Bronchial epithelial cell (primary cell): ENCODE data around the gene ACOX1. TPM values are rescaled to one million over a fixed set of nuclear protein-coding genes. Genes with fewer than 3 reads are reported as not detected.

Experiments used
- DNase-seq: peaks from one replicate; pipeline ENCODE4 v3.0.0-alpha.2; 2010; ENCODE audit warnings: low read depth
- FAIRE-seq: peaks from 2 replicates; lab custom pipeline; 2011; peaks lifted over from hg19 to GRCh38; lab: Jason Lieb, UNC
- H3K27me3 ChIP-seq: 2 replicates; pipeline ENCODE4 v1.5.1; 2011; ENCODE audit warnings: low read length; ENCODE audit not compliant: control insufficient read depth, insufficient read depth
- H3K36me3 ChIP-seq: 2 replicates; pipeline ENCODE4 v1.5.1; 2011; ENCODE audit warnings: low read length; ENCODE audit not compliant: control insufficient read depth, insufficient read depth
- H3K4me3 ChIP-seq: 2 replicates; pipeline ENCODE4 v1.5.1; 2011; ENCODE audit warnings: mild to moderate bottlenecking, low read depth, low read length, control low read depth
- CTCF ChIP-seq: IDR thresholded peaks from 2 replicates; pipeline ENCODE4 v1.5.1; 2011; ENCODE audit warnings: mild to moderate bottlenecking, moderate library complexity, low read length, control low read depth, inconsistent platforms; ENCODE audit not compliant: insufficient read depth, severe bottlenecking
- total RNA-seq: library from RNA; depleted of rRNA; stranded (reverse); fragments of >200 nt; gene quantifications from 2 replicates; pipeline ENCODE4 v1.2.1, GENCODE V29; 2014

Gene ACOX1
- total RNA-seq, 1 donor from 2014 or later, result 39.8 TPM

- Histone ChIP-seq H3K36me3 (peaks cover 56% of the 10 kb centered on the region), H3K27me3 (no peaks in the 10 kb centered on the region), H3K4me3 (no peak overlapping the region)
- FAIRE-seq (no peak), DNase-seq (no peak)
- TF ChIP-seq CTCF, result no peak
These were observed 39.3 kb upstream of the ACOX1 start for GRCh38 chr17:76018340-76018680.

GRCh38 chr17:76017481-76018339, 38.7 kb upstream of the ACOX1 start:
- Histone ChIP-seq H3K4me3 (no peak overlapping the region), H3K36me3 (peaks cover 50% of the 10 kb centered on the region), H3K27me3 (no peaks in the 10 kb centered on the region)
- FAIRE-seq, result no peak
- no peak for DNase-seq
- TF ChIP-seq CTCF, result no peak

GRCh38 chr17:76014925-76015261, 35.9 kb upstream of the ACOX1 start:
- FAIRE-seq (no peak), DNase-seq (no peak)
- TF ChIP-seq CTCF, result no peak
- Histone ChIP-seq H3K27me3 (no peaks in the 10 kb centered on the region), H3K36me3 (peaks cover 60% of the 10 kb centered on the region), H3K4me3 (no peak overlapping the region)

- DNase-seq, result peak; percentile 46
- Histone ChIP-seq H3K27me3 (no peaks in the 10 kb centered on the region), H3K4me3 (no peak overlapping the region), H3K36me3 (peaks cover 58% of the 10 kb centered on the region)
- peak; percentile 98 for TF ChIP-seq CTCF
- peak; percentile 52 for FAIRE-seq
These were observed 35.3 kb upstream of the ACOX1 start for GRCh38 chr17:76014100-76014924.

GRCh38 chr17:76013377-76013932, 34.5 kb upstream of the ACOX1 start:
- no peaks in the 10 kb centered on the region for H3K27me3 ChIP-seq
- TF ChIP-seq CTCF, result no peak
- no peak for DNase-seq
- FAIRE-seq, result no peak
- H3K4me3 ChIP-seq, result no peak overlapping the region
- peaks cover 52% of the 10 kb centered on the region for H3K36me3 ChIP-seq
